HL-60 (cell line): ENCODE measurements around the gene HPCAL1.

Experiments used
- CTCF ChIP-seq: IDR thresholded peaks from one replicate; pipeline ENCODE4 v1.5.1; 2011; ENCODE audit warnings: low read length, control low read depth, inconsistent platforms; ENCODE audit not compliant: insufficient read depth
- GABPA ChIP-seq: IDR thresholded peaks from 2 replicates; pipeline ENCODE4 v1.6.1; 2012; ENCODE audit warnings: low read depth
- POLR2AphosphoS5 ChIP-seq: IDR thresholded peaks from 2 replicates; pipeline ENCODE4 v1.6.1; 2012; ENCODE audit warnings: low read depth
- REST ChIP-seq: IDR thresholded peaks from 2 replicates; pipeline ENCODE4 v1.6.1; 2012; ENCODE audit warnings: low read depth; ENCODE audit not compliant: insufficient replicate concordance

DNA sequence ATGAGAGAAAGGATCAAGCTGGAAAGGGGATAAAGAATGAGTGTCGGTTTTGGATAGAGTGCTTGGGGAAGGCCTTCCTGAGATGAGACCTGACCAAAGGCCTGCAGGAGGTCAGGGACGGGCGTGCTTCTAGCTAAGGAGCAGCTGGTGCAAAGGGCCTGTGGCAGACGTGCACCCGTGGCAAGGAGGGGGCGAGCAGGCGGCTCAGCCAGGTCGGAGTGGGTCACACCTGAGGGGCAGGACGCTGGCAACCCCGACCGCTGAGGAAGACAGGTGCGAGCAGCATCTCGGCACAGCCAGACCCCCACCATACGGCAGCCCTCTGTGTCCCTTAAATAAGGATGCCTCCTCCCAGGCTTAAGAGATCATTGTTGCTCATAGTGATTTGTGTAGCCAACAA lies 97.3 kb downstream of the HPCAL1 start:
- TF ChIP-seq POLR2AphosphoS5 (no peak), CTCF (no peak), GABPA (no peak), REST (no peak)
